Retinal pigment epithelial cell (primary cell): ENCODE results near the gene ELK1.

Source experiments
- DNase-seq: peaks from one replicate; pipeline ENCODE4 v3.0.0-alpha.2; 2010; ENCODE audit warnings: low read depth
- H3K4me3 ChIP-seq: 2 replicates; pipeline ENCODE4 v1.5.1; 2011; ENCODE audit warnings: mild to moderate bottlenecking, low read length, control low read depth, moderate library complexity
- CTCF ChIP-seq: conservative IDR thresholded peaks from 2 replicates; pipeline ENCODE4 v1.5.1; 2011; ENCODE audit warnings: low read depth, low read length, control low read depth, inconsistent platforms

ELK1 gene

GRCh38 chrX:47644557-47645091 lies 5.7 kb downstream of the ELK1 start:
- no peak overlapping the region for H3K4me3 ChIP-seq
- TF ChIP-seq CTCF: peak; percentile 48
- DNase-seq: no peak

- peak; percentile 54 for TF ChIP-seq CTCF
- no peak for DNase-seq
- no peak overlapping the region for H3K4me3 ChIP-seq
Observed at GRCh38 chrX:47643926-47644325, 6.4 kb downstream of the ELK1 start.

GRCh38 chrX:47638816-47639215 lies 11.5 kb downstream of the ELK1 start:
- TF ChIP-seq CTCF: no peak
- H3K4me3 ChIP-seq: no peak overlapping the region
- DNase-seq: no peak

- peak overlapping the region; percentile 8 for H3K4me3 ChIP-seq
- DNase-seq: no peak
- peak; percentile 6 for TF ChIP-seq CTCF
Observed at GRCh38 chrX:47637546-47638195, 12.7 kb downstream of the ELK1 start.

GRCh38 chrX:47634871-47635575 lies 15.3 kb downstream of the ELK1 start:
- H3K4me3 ChIP-seq: no peak overlapping the region
- TF ChIP-seq CTCF: no peak
- DNase-seq: no peak

GRCh38 chrX:47633689-47634590 lies 16.4 kb downstream of the ELK1 start:
- TF ChIP-seq CTCF: no peak
- DNase-seq: no peak
- no peak overlapping the region for H3K4me3 ChIP-seq
